ENCODE results near the gene LDLRAD4. TPM values are rescaled to one million over a fixed set of nuclear protein-coding genes. Genes with fewer than 3 reads are reported as not detected.

LDLRAD4 gene
- total RNA-seq, 1 donor = under 0.01 TPM

- no peak for TF ChIP-seq CTCF (IDR thresholded peaks at IDR 0.05; ENCODE audit: extremely low read depth, low read depth, low read length)
- no peak for DNase-seq (ENCODE audit: insufficient read length, low spot score, missing footprints)
- no peak overlapping the region for H3K4me2 ChIP-seq (ENCODE audit: insufficient read depth, low read length)
- H3K9me3 ChIP-seq (ENCODE audit: low read depth, low read length) = no peaks in the 10 kb centered on the region
- no peak overlapping the region for H2AFZ ChIP-seq (ENCODE audit: low read length)
- H4K20me1 ChIP-seq (ENCODE audit: insufficient read depth, low read length) = no peaks in the 10 kb centered on the region
- H3K4me1 ChIP-seq (ENCODE audit: insufficient read depth, low read length) = no peaks in the 10 kb centered on the region
- no peaks in the 10 kb centered on the region for H3K79me2 ChIP-seq (ENCODE audit: insufficient read depth, low read length)
- H3K27me3 ChIP-seq (ENCODE audit: insufficient read depth, low read length) = no peaks in the 10 kb centered on the region
- H3K36me3 ChIP-seq (ENCODE audit: insufficient read depth, low read length) = no peaks in the 10 kb centered on the region
- H3K4me3 ChIP-seq (ENCODE audit: insufficient read depth, low read length) = no peak overlapping the region
- no peak overlapping the region for H3K27ac ChIP-seq (ENCODE audit: low read depth, low read length)
Measured at GRCh38 chr18:13520741-13521140, 302.2 kb downstream of the LDLRAD4 start.

- no peaks in the 10 kb centered on the region for H3K27me3 ChIP-seq (ENCODE audit: insufficient read depth, low read length)
- no peaks in the 10 kb centered on the region for H3K4me1 ChIP-seq (ENCODE audit: insufficient read depth, low read length)
- no peaks in the 10 kb centered on the region for H3K79me2 ChIP-seq (ENCODE audit: insufficient read depth, low read length)
- H2AFZ ChIP-seq (ENCODE audit: low read length) = no peak overlapping the region
- H3K36me3 ChIP-seq (ENCODE audit: insufficient read depth, low read length) = no peaks in the 10 kb centered on the region
- no peak overlapping the region for H3K4me3 ChIP-seq (ENCODE audit: insufficient read depth, low read length)
- no peak for DNase-seq (ENCODE audit: insufficient read length, low spot score, missing footprints)
- no peaks in the 10 kb centered on the region for H4K20me1 ChIP-seq (ENCODE audit: insufficient read depth, low read length)
- no peaks in the 10 kb centered on the region for H3K9me3 ChIP-seq (ENCODE audit: low read depth, low read length)
- no peak overlapping the region for H3K27ac ChIP-seq (ENCODE audit: low read depth, low read length)
- no peak for TF ChIP-seq CTCF (IDR thresholded peaks at IDR 0.05; ENCODE audit: extremely low read depth, low read depth, low read length)
- H3K4me2 ChIP-seq (ENCODE audit: insufficient read depth, low read length) = no peak overlapping the region
Measured at GRCh38 chr18:13521418-13521817, 302.9 kb downstream of the LDLRAD4 start.

- H2AFZ ChIP-seq (ENCODE audit: low read length) = no peak overlapping the region
- no peak for TF ChIP-seq CTCF (IDR thresholded peaks at IDR 0.05; ENCODE audit: extremely low read depth, low read depth, low read length)
- H3K27ac ChIP-seq (ENCODE audit: low read depth, low read length) = no peak overlapping the region
- no peaks in the 10 kb centered on the region for H3K9me3 ChIP-seq (ENCODE audit: low read depth, low read length)
- DNase-seq (ENCODE audit: insufficient read length, low spot score, missing footprints) = no peak
- H3K4me3 ChIP-seq (ENCODE audit: insufficient read depth, low read length) = no peak overlapping the region
- H3K4me2 ChIP-seq (ENCODE audit: insufficient read depth, low read length) = no peak overlapping the region
- no peaks in the 10 kb centered on the region for H3K36me3 ChIP-seq (ENCODE audit: insufficient read depth, low read length)
- no peaks in the 10 kb centered on the region for H3K27me3 ChIP-seq (ENCODE audit: insufficient read depth, low read length)
- no peaks in the 10 kb centered on the region for H3K79me2 ChIP-seq (ENCODE audit: insufficient read depth, low read length)
- H3K4me1 ChIP-seq (ENCODE audit: insufficient read depth, low read length) = no peaks in the 10 kb centered on the region
- no peaks in the 10 kb centered on the region for H4K20me1 ChIP-seq (ENCODE audit: insufficient read depth, low read length)
Measured at GRCh38 chr18:13522256-13522655, 303.7 kb downstream of the LDLRAD4 start.

- H4K20me1 ChIP-seq (ENCODE audit: insufficient read depth, low read length) = no peaks in the 10 kb centered on the region
- TF ChIP-seq CTCF (IDR thresholded peaks at IDR 0.05; ENCODE audit: extremely low read depth, low read depth, low read length) = no peak
- DNase-seq (ENCODE audit: insufficient read length, low spot score, missing footprints) = no peak
- no peaks in the 10 kb centered on the region for H3K27me3 ChIP-seq (ENCODE audit: insufficient read depth, low read length)
- H2AFZ ChIP-seq (ENCODE audit: low read length) = no peak overlapping the region
- H3K79me2 ChIP-seq (ENCODE audit: insufficient read depth, low read length) = no peaks in the 10 kb centered on the region
- H3K4me2 ChIP-seq (ENCODE audit: insufficient read depth, low read length) = no peak overlapping the region
- no peaks in the 10 kb centered on the region for H3K4me1 ChIP-seq (ENCODE audit: insufficient read depth, low read length)
- no peak overlapping the region for H3K4me3 ChIP-seq (ENCODE audit: insufficient read depth, low read length)
- no peaks in the 10 kb centered on the region for H3K9me3 ChIP-seq (ENCODE audit: low read depth, low read length)
- no peak overlapping the region for H3K27ac ChIP-seq (ENCODE audit: low read depth, low read length)
- H3K36me3 ChIP-seq (ENCODE audit: insufficient read depth, low read length) = no peaks in the 10 kb centered on the region
Measured at GRCh38 chr18:13522861-13523660, 304.5 kb downstream of the LDLRAD4 start.
